ENCODE measurements around the gene WNK2. TPM values are rescaled to one million over a fixed set of nuclear protein-coding genes. Genes with fewer than 3 reads are reported as not detected.

WNK2 gene
- total and polyA plus RNA-seq, 2 of the 4 experiments (the other 2 are of a cell fraction), result not detected

GRCh38 chr9:93193388-93194220, 9.7 kb downstream of the WNK2 start:
- no peak overlapping the region for H2AK5ac ChIP-seq (ENCODE audit: low read depth, low read length)
- 38% methylated on average over 3 of the region's 12 CpGs; no CpG with 5 or more reads in 1 of the 2 experiments for WGBS, 2 experiments (ENCODE audit: extremely low coverage in 2 of 2, insufficient read length in 1 of 2)
- H2BK120ac ChIP-seq (ENCODE audit: low read depth, low read length), result no peak overlapping the region
- no peak overlapping the region for H3K4ac ChIP-seq (ENCODE audit: low read depth, low read length)
- TF ChIP-seq RCOR1 (IDR thresholded peaks at IDR 0.05; ENCODE audit: insufficient replicate concordance, low read length) (no peak), CHD1 (IDR thresholded peaks at IDR 0.05; ENCODE audit: low read depth, low read length) (no peak), MAFK (IDR thresholded peaks at IDR 0.05; ENCODE audit: low read depth, low read length) (no peak), CTCF (conservative IDR thresholded peaks at IDR 0.05; ENCODE audit: low read depth, low read length) (no peak), MAZ (IDR thresholded peaks at IDR 0.05; ENCODE audit: borderline replicate concordance, low read depth, low read length) (no peak), RFX5 (IDR thresholded peaks at IDR 0.05; ENCODE audit: low read depth, low read length) (no peak), ELK1 (IDR thresholded peaks at IDR 0.05; ENCODE audit: borderline replicate concordance, low read depth, low read length) (no peak), FOS (IDR thresholded peaks at IDR 0.05; ENCODE audit: low read depth, low read length) (no peak)
- no peak overlapping the region for H3K56ac ChIP-seq (ENCODE audit: extremely low read depth, insufficient read depth, low read length)
- no peak overlapping the region for H2BK5ac ChIP-seq (ENCODE audit: low read depth, low read length, poor library complexity, severe bottlenecking)
- H4K91ac ChIP-seq (ENCODE audit: insufficient read depth, low read depth, low read length), result no peak overlapping the region
- intact Hi-C loops (cut with micrococcal nuclease) (no loop called here), dilution Hi-C loops (cut with HindIII; ENCODE audit: low sequenced_read_pairs, unreplicated experiment) (no loop called here), in situ Hi-C loops (cut with MboI; ENCODE audit: low sequenced_read_pairs) (no loop called here)
- no peaks in the 10 kb centered on the region for H3K9me1 ChIP-seq (ENCODE audit: insufficient read depth, low read length)
- H3K4me1 ChIP-seq (ENCODE audit: control insufficient read depth, insufficient read depth, low read length), result no peaks in the 10 kb centered on the region
- H3K9ac ChIP-seq (ENCODE audit: low read depth, low read length), result no peak overlapping the region
- H2BK15ac ChIP-seq (ENCODE audit: low read depth, low read length), result no peak overlapping the region
- no peak overlapping the region for H3K23ac ChIP-seq (ENCODE audit: low read depth, low read length)
- H3K27me3 ChIP-seq (ENCODE audit: control insufficient read depth, insufficient read depth, low read length), result peaks cover 20% of the 10 kb centered on the region
- H3K79me1 ChIP-seq (ENCODE audit: low read depth in 1 of 2, low read length in 2 of 2), result no peaks in the 10 kb centered on the region
- no peak overlapping the region for H3K27ac ChIP-seq (ENCODE audit: insufficient read depth, low read length)
- H3K4me3 ChIP-seq (ENCODE audit: insufficient read depth, low read depth, low read length), result no peak overlapping the region
- H4K8ac ChIP-seq (ENCODE audit: low read depth in 2 of 2, low read length in 2 of 2), result no peak overlapping the region
- no peak overlapping the region for H2BK20ac ChIP-seq (ENCODE audit: low read depth, low read length)
- no peak overlapping the region for H4K5ac ChIP-seq (ENCODE audit: low read depth, low read length)
- no peak overlapping the region for H3K14ac ChIP-seq (replicated peaks; ENCODE audit: low read depth, low read length)
- H3K36me3 ChIP-seq (ENCODE audit: control insufficient read depth, insufficient read depth, low read length), result no peaks in the 10 kb centered on the region
- ATAC-seq (ENCODE audit: low read depth), result no peak
- DNase-seq, result no peak
- CTCF ChIA-PET, result interaction anchor here (0.6 kb wide), 1 partner anchor 1825 kb away, joined by 3 read pairs; no protein-coding TSS in a partner anchor
- H3K9me3 ChIP-seq (ENCODE audit: control insufficient read depth, insufficient read depth, low read length), result peaks cover 3% of the 10 kb centered on the region; the same call in 1 of the 2 replicates
- H3K4me2 ChIP-seq (ENCODE audit: low read depth, low read length), result no peak overlapping the region
- POLR2A ChIA-PET (ENCODE audit: unreplicated experiment), result no interaction called here
- no peaks in the 10 kb centered on the region for H4K20me1 ChIP-seq (ENCODE audit: insufficient read depth, low read length)
- H3K18ac ChIP-seq (ENCODE audit: low read depth, low read length), result no peak overlapping the region
- BruUV-seq (replicated peaks), result no TSS peak
- H2AFZ ChIP-seq (replicated peaks; ENCODE audit: low read length, poor library complexity), result no peak overlapping the region
- H2AK9ac ChIP-seq (replicated peaks; ENCODE audit: low read depth, low read length, poor library complexity), result no peak overlapping the region

All from IMR-90 (cell line).